ENCODE data around the gene POLR3H. TPM values are rescaled to one million over a fixed set of nuclear protein-coding genes. Genes with fewer than 3 reads are reported as not detected.

POLR3H gene
- total RNA-seq, 1 donor from 2014 or later: 15.2 TPM

- Histone ChIP-seq H3K79me2 (ENCODE audit: low read depth) (peaks cover 9% of the 10 kb centered on the region), H3K4me2 (no peak overlapping the region), H3K4me3 (no peak overlapping the region), H3K4me1 (no peaks in the 10 kb centered on the region), H4K20me1 (ENCODE audit: low read depth) (peaks cover 17% of the 10 kb centered on the region), H3K9me3 (ENCODE audit: low read depth) (no peaks in the 10 kb centered on the region), H3K27me3 (no peaks in the 10 kb centered on the region), H2AFZ (replicated peaks) (no peak overlapping the region), H3K27ac (no peak overlapping the region), H3K36me3 (no peaks in the 10 kb centered on the region), H3F3A (ENCODE audit: low read depth) (peaks cover 9% of the 10 kb centered on the region), H3K9ac (no peak overlapping the region)
- Mint-ChIP-seq H3K27ac (no peak overlapping the region), H3K27me3 (ENCODE audit: insufficient read depth, low read depth) (peaks cover 2% of the 10 kb centered on the region), H3K36me3 (peaks cover 17% of the 10 kb centered on the region), H3K4me1 (no peaks in the 10 kb centered on the region), H3K9me3 (no peaks in the 10 kb centered on the region), H3K4me3 (no peak overlapping the region)
- DNase-seq (ENCODE audit: low spot score): no peak
- no peak for TF ChIP-seq EZH2 (IDR thresholded peaks at IDR 0.05)
These were observed 12.4 kb downstream of the POLR3H start for GRCh38 chr22:41531715-41532477.

- peaks cover 21% of the 10 kb centered on the region for H4K20me1 ChIP-seq (ENCODE audit: low read depth)
- no peak for TF ChIP-seq EZH2phosphoT487 (IDR thresholded peaks at IDR 0.05)
- no peak for TF ChIP-seq EZH2 (IDR thresholded peaks at IDR 0.05)
- TF ChIP-seq CTCF (IDR thresholded peaks at IDR 0.05): no peak
- H3K27ac ChIP-seq: no peak overlapping the region
- Mint-ChIP-seq H3K4me1 (no peaks in the 10 kb centered on the region), H3K9me3 (no peaks in the 10 kb centered on the region), H3K27ac (peak overlapping the region; percentile 33), H3K36me3 (peaks cover 21% of the 10 kb centered on the region), H3K27me3 (ENCODE audit: insufficient read depth, low read depth) (peaks cover 2% of the 10 kb centered on the region), H3K4me3 (no peak overlapping the region)
- H3K4me2 ChIP-seq: no peak overlapping the region
- no peak overlapping the region for H3K9ac ChIP-seq
- peaks cover 17% of the 10 kb centered on the region for H3F3A ChIP-seq (ENCODE audit: low read depth)
- H3K27me3 ChIP-seq: no peaks in the 10 kb centered on the region
- H3K79me2 ChIP-seq (ENCODE audit: low read depth): peaks cover 9% of the 10 kb centered on the region
- H3K36me3 ChIP-seq: no peaks in the 10 kb centered on the region
- H3K9me3 ChIP-seq (ENCODE audit: low read depth): no peaks in the 10 kb centered on the region
- H3K4me1 ChIP-seq: no peaks in the 10 kb centered on the region
- no peak overlapping the region for H2AFZ ChIP-seq (replicated peaks)
- DNase-seq (ENCODE audit: low spot score): no peak
- H3K4me3 ChIP-seq: no peak overlapping the region
These were observed 13.2 kb downstream of the POLR3H start for GRCh38 chr22:41530890-41531714.

GRCh38 chr22:41528938-41529561 is 15.2 kb downstream of the POLR3H start:
- Histone ChIP-seq H3F3A (ENCODE audit: low read depth) (peaks cover 11% of the 10 kb centered on the region), H3K4me3 (no peak overlapping the region), H3K4me1 (no peaks in the 10 kb centered on the region), H3K4me2 (no peak overlapping the region), H3K27ac (no peak overlapping the region), H3K27me3 (no peaks in the 10 kb centered on the region), H3K9ac (no peak overlapping the region), H4K20me1 (ENCODE audit: low read depth) (peaks cover 20% of the 10 kb centered on the region), H2AFZ (replicated peaks) (no peak overlapping the region), H3K79me2 (ENCODE audit: low read depth) (peaks cover 9% of the 10 kb centered on the region), H3K36me3 (no peaks in the 10 kb centered on the region), H3K9me3 (ENCODE audit: low read depth) (no peaks in the 10 kb centered on the region)
- H3K4me1 Mint-ChIP-seq: no peaks in the 10 kb centered on the region
- TF ChIP-seq EZH2 (IDR thresholded peaks at IDR 0.05) (no peak), EZH2phosphoT487 (IDR thresholded peaks at IDR 0.05) (no peak), CTCF (IDR thresholded peaks at IDR 0.05) (no peak)
- no peaks in the 10 kb centered on the region for H3K9me3 Mint-ChIP-seq
- H3K27ac Mint-ChIP-seq: no peak overlapping the region
- peaks cover 2% of the 10 kb centered on the region for H3K27me3 Mint-ChIP-seq (ENCODE audit: insufficient read depth, low read depth)
- DNase-seq (ENCODE audit: low spot score): no peak
- H3K36me3 Mint-ChIP-seq: peaks cover 16% of the 10 kb centered on the region
- H3K4me3 Mint-ChIP-seq: no peak overlapping the region
